Erythroblast (primary cell): Measurements from ENCODE around the gene COA1.
"Not testable (repeated sequence)": the region's sequence is repeated elsewhere in the genome, so short reads cannot be mapped to it uniquely, and the experiment has no call there.

ENCODE experiments used
- GATA1 ChIP-seq: IDR thresholded peaks from 2 replicates; pipeline ENCODE4 v1.6.1; 2011; ENCODE audit warnings: low read depth, mild to moderate bottlenecking, control low read depth, low read length, moderate library complexity
- POLR2A ChIP-seq: IDR thresholded peaks from 2 replicates; pipeline ENCODE4 v1.6.1; 2011; ENCODE audit warnings: mild to moderate bottlenecking, low read length

- TF ChIP-seq POLR2A, GATA1: not testable (repeated sequence)
Measured at GRCh38 chr7:43715966-43716365, 13.4 kb downstream of the COA1 start.
